ENCODE measurements around the gene SDK2. TPM values are rescaled to one million over a fixed set of nuclear protein-coding genes. Genes with fewer than 3 reads are reported as not detected.

Gene SDK2
- total and polyA plus RNA-seq, 7 experiments from 2014 or later = 0.64 to 14.1 (median 8.2) TPM

DNA sequence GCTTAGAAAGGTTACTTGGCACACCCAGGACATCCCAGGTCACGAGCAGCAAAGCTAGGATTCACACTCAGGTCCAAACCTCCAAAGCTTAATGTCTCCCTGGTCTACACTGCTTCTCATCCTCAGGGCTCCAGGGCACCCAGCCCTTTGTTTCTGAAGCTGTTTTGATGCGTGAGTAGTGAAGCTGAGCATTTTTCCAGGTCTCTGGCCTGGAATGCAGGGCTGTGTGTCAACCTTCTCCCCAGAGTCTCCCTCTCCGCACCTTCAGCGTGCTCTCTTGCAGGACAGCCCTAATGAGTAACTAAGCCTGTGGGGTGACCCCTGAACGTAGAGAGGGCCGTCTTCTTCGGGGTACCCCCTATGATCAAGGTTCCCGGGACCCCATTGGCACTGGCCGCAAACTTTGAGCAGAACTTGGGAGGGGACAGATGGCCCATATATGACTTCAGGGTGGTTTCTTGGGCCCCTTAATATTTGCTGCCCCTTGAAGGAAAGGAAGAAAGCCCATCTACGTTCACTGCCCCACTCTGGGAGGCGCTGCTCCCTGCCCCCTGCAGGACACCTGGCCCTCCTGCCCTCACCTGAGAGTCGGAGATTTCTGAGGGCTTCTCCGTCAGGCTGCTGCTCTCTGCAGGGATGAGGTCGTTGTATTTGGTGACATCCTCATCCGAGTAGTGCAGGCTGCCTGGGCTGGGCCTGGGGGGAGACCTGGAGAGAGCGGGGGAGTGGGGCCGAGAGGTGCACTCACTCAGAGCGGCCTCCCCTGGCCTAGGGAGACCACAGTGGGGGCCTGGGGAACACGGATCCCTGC lies 296.0 kb downstream of the SDK2 start:
- Mint-ChIP-seq H3K27ac (no peak overlapping the region), H3K4me1 (no peaks in the 10 kb centered on the region), H3K36me3 (peaks cover 0 to 15% (median 6%) of the 10 kb centered on the region in 5 donors), H3K27me3 (peaks cover 0 to 3% (median 0%) of the 10 kb centered on the region in 5 donors), H3K9me3 (peaks cover 0 to 4% (median 0%) of the 10 kb centered on the region in 11 donors), H3K4me3 (no peak overlapping the region)
- Histone ChIP-seq H3K4me3 (ENCODE audit: low read length) (no peak overlapping the region), H3K4me1 (ENCODE audit: control insufficient read depth in 2 of 2, insufficient read depth in 2 of 2, low read length in 2 of 2) (no peaks in the 10 kb centered on the region), H3K27ac (ENCODE audit: low read depth, low read length) (no peak overlapping the region), H3K27me3 (ENCODE audit: control insufficient read depth in 2 of 2, insufficient read depth in 2 of 2, low read length in 2 of 2) (no peaks in the 10 kb centered on the region), H3K9me3 (ENCODE audit: control insufficient read depth in 2 of 3, low read length in 3 of 3) (no peaks in the 10 kb centered on the region), H3K36me3 (ENCODE audit: control insufficient read depth in 2 of 3, insufficient read depth in 3 of 3, low read length in 3 of 3) (no peaks in the 10 kb centered on the region)
- POLR2A ChIA-PET = no interaction called here
- CTCF ChIA-PET = no interaction called here
- intact Hi-C loops (cut with micrococcal nuclease) = no loop called here
- no peak for DNase-seq
- ATAC-seq = no peak

DNA sequence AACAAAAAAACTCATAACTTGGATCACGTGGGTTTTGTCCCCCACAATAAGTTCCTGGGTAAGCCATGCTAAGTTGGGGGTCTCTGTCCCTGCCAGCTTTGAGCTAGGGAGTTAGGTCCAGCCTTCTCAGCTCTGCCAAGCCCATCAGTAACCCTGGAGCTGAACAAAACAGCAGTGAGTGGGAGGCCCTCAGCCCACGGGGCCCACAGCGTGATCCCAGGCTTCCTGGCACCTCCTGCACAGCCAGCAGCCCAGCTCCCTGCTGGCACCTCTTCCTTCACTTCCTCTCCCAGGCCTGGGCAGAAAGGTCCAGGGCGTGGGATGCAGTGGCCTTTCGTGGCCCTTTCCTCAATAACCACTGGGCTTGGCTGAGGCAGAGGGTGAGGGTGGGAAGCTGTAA lies 296.9 kb downstream of the SDK2 start:
- H3K36me3 ChIP-seq (ENCODE audit: control insufficient read depth in 2 of 3, insufficient read depth in 3 of 3, low read length in 3 of 3) = no peaks in the 10 kb centered on the region
- no peaks in the 10 kb centered on the region for H3K4me1 ChIP-seq (ENCODE audit: control insufficient read depth in 2 of 2, insufficient read depth in 2 of 2, low read length in 2 of 2)
- no peak overlapping the region for H3K27ac ChIP-seq (ENCODE audit: low read depth, low read length)
- H3K4me3 ChIP-seq (ENCODE audit: low read length) = no peak overlapping the region
- ChIA-PET CTCF (no interaction called here), POLR2A (no interaction called here)
- Mint-ChIP-seq H3K27ac (no peak overlapping the region), H3K36me3 (peaks cover 0 to 15% (median 6%) of the 10 kb centered on the region in 5 donors), H3K9me3 (peaks cover 0 to 4% (median 0%) of the 10 kb centered on the region in 11 donors), H3K4me3 (no peak overlapping the region), H3K4me1 (no peaks in the 10 kb centered on the region), H3K27me3 (peaks cover 0 to 3% (median 0%) of the 10 kb centered on the region in 5 donors)
- intact Hi-C loops (cut with micrococcal nuclease) = no loop called here
- no peaks in the 10 kb centered on the region for H3K27me3 ChIP-seq (ENCODE audit: control insufficient read depth in 2 of 2, insufficient read depth in 2 of 2, low read length in 2 of 2)
- H3K9me3 ChIP-seq (ENCODE audit: control insufficient read depth in 2 of 3, low read length in 3 of 3) = no peaks in the 10 kb centered on the region
- DNase-seq = no peak
- ATAC-seq = no peak

DNA sequence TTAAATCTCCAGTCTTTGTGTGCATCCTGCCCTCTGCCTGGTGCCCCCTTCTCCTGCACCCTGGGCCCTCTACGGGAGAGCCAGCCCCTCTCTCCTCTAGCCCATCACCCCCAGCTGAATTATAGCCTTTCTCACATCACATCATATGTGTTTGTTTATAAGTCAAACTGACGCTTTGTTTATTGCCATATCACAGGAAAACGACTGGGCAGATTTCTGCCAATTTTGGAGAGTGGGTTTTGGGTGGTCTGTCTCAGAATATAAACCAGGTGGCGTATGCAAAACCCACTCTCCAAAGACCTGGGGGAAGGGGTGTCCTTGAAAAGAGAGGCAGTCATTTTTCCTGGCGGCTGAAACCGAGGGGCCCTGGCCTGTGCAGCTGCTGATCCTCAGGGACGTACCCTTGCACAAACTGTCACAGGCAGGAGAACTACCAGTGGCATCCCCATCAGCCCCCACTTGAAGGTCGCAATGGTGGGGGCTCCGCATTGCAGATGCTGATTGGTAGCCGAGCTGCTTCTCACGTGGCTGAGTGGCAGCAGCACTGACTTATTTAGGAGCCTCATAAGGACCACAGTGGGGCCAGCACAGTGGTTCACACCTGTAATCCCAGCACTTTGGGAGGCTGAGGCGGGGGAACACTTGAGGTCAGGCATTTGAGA lies 297.6 kb downstream of the SDK2 start:
- Histone ChIP-seq H3K27me3 (ENCODE audit: control insufficient read depth in 2 of 2, insufficient read depth in 2 of 2, low read length in 2 of 2) (no peaks in the 10 kb centered on the region), H3K4me1 (ENCODE audit: control insufficient read depth in 2 of 2, insufficient read depth in 2 of 2, low read length in 2 of 2) (no peaks in the 10 kb centered on the region), H3K36me3 (ENCODE audit: control insufficient read depth in 2 of 3, insufficient read depth in 3 of 3, low read length in 3 of 3) (no peaks in the 10 kb centered on the region), H3K4me3 (ENCODE audit: low read length) (no peak overlapping the region), H3K9me3 (ENCODE audit: control insufficient read depth in 2 of 3, low read length in 3 of 3) (no peaks in the 10 kb centered on the region), H3K27ac (ENCODE audit: low read depth, low read length) (no peak overlapping the region)
- Mint-ChIP-seq H3K36me3 (peaks cover 0 to 11% (median 3%) of the 10 kb centered on the region in 5 donors), H3K4me1 (no peaks in the 10 kb centered on the region), H3K9me3 (peaks cover 0 to 3% (median 0%) of the 10 kb centered on the region in 11 donors), H3K27ac (no peak overlapping the region), H3K4me3 (no peak overlapping the region), H3K27me3 (peaks cover 0 to 3% (median 0%) of the 10 kb centered on the region in 5 donors)
- ATAC-seq = no peak
- DNase-seq = no peak
- intact Hi-C loops (cut with micrococcal nuclease) = no loop called here
- ChIA-PET CTCF (no interaction called here), POLR2A (no interaction called here)

DNA sequence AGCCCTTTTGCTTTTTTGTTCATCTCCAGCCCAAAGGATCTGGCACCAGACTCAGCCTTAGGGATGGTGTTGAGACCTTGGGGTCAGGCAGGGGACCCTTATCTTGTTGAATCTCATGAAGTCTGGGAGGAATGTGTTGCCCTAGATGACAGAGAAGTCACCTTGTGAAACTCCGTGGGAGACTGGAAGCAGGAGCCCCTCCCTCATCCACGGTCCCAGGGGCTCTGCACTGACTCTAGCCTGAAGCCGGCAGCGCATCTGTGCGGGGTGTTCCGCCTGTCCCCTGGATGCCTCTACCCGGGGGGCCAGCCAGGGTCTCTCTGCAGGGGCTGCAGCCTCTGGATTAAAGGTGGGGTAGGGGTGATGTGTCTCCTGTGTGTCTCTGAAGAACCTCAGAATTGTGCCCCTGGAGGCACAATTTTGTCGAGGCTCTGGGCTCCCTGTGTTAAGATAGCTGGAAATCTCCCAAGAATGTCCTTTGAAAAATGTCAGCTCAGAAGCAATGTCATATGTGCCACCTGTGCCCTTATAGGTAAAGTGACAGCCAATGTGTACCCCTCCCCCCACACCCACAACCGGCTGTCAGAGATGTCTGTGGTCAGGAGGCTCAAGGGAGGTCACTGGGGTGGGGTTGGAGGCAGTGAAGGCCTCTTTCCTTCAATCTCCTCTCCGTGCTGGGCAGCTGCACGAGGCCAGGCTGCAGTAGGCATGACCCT lies 300.3 kb downstream of the SDK2 start:
- H3K9me3 ChIP-seq (ENCODE audit: control insufficient read depth in 2 of 3, low read length in 3 of 3) = no peaks in the 10 kb centered on the region
- no peaks in the 10 kb centered on the region for H3K27me3 ChIP-seq (ENCODE audit: control insufficient read depth in 2 of 2, insufficient read depth in 2 of 2, low read length in 2 of 2)
- no peaks in the 10 kb centered on the region for H3K4me1 ChIP-seq (ENCODE audit: control insufficient read depth in 2 of 2, insufficient read depth in 2 of 2, low read length in 2 of 2)
- peaks cover 0 to 4% (median 0%) of the 10 kb centered on the region in 5 donors for H3K36me3 Mint-ChIP-seq
- ChIA-PET CTCF (interaction anchor here (0.6 kb wide), 1 partner anchor 537 kb away, joined by 3 read pairs; no protein-coding TSS in a partner anchor), POLR2A (no interaction called here)
- H3K27ac Mint-ChIP-seq = no peak overlapping the region
- H3K4me1 Mint-ChIP-seq = peaks cover 0 to 4% (median 0%) of the 10 kb centered on the region in 7 donors
- peaks cover 0 to 1% (median 0%) of the 10 kb centered on the region in 11 donors for H3K9me3 Mint-ChIP-seq
- intact Hi-C loops (cut with micrococcal nuclease) = no loop called here
- H3K27ac ChIP-seq (ENCODE audit: low read depth, low read length) = no peak overlapping the region
- ATAC-seq = no peak
- H3K36me3 ChIP-seq (ENCODE audit: control insufficient read depth in 2 of 3, insufficient read depth in 3 of 3, low read length in 3 of 3) = no peaks in the 10 kb centered on the region
- peaks cover 0 to 3% (median 0%) of the 10 kb centered on the region in 5 donors for H3K27me3 Mint-ChIP-seq
- DNase-seq = no peak
- no peak overlapping the region for H3K4me3 ChIP-seq (ENCODE audit: low read length)
- no peak overlapping the region for H3K4me3 Mint-ChIP-seq

DNA sequence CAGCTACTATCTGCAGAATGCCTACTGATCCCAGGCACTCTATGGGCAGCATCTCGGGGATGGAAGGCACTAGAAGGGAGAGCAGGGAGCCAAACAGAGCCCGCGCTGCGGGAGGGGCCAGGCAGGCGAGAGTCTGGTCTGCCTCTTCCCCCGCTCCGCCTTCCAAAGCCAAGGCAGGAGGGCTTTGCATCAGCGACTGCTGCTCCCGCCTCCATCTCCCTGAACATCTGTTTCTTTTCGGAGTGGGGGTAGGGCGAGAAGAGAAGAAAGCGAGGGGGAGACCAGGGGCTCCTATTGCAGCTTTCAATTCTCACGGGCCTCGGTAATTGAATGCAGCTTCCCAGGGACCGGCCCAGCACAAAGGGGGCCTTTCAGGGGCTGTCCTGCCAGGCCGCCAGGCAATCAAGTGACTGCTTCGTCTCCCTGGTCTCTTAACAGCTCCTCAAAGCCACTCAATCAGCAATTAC lies 301.0 kb downstream of the SDK2 start:
- no peak overlapping the region for H3K4me3 Mint-ChIP-seq
- Histone ChIP-seq H3K4me1 (ENCODE audit: control insufficient read depth in 2 of 2, insufficient read depth in 2 of 2, low read length in 2 of 2) (no peaks in the 10 kb centered on the region), H3K27ac (ENCODE audit: low read depth, low read length) (no peak overlapping the region), H3K36me3 (ENCODE audit: control insufficient read depth in 2 of 3, insufficient read depth in 3 of 3, low read length in 3 of 3) (no peaks in the 10 kb centered on the region), H3K27me3 (ENCODE audit: control insufficient read depth in 2 of 2, insufficient read depth in 2 of 2, low read length in 2 of 2) (no peaks in the 10 kb centered on the region), H3K9me3 (ENCODE audit: control insufficient read depth in 2 of 3, low read length in 3 of 3) (no peaks in the 10 kb centered on the region), H3K4me3 (ENCODE audit: low read length) (no peak overlapping the region)
- CTCF ChIA-PET = no interaction called here
- DNase-seq (no peak), ATAC-seq (no peak)
- intact Hi-C loops (cut with micrococcal nuclease) = no loop called here
- H3K27me3 Mint-ChIP-seq = peaks cover 0 to 3% (median 0%) of the 10 kb centered on the region in 5 donors
- peaks cover 0 to 11% (median 0%) of the 10 kb centered on the region in 5 donors for H3K36me3 Mint-ChIP-seq
- no peak overlapping the region for H3K27ac Mint-ChIP-seq
- H3K4me1 Mint-ChIP-seq = peaks cover 0 to 4% (median 0%) of the 10 kb centered on the region in 7 donors
- POLR2A ChIA-PET = no interaction called here
- peaks cover 0 to 1% (median 0%) of the 10 kb centered on the region in 11 donors for H3K9me3 Mint-ChIP-seq

DNA sequence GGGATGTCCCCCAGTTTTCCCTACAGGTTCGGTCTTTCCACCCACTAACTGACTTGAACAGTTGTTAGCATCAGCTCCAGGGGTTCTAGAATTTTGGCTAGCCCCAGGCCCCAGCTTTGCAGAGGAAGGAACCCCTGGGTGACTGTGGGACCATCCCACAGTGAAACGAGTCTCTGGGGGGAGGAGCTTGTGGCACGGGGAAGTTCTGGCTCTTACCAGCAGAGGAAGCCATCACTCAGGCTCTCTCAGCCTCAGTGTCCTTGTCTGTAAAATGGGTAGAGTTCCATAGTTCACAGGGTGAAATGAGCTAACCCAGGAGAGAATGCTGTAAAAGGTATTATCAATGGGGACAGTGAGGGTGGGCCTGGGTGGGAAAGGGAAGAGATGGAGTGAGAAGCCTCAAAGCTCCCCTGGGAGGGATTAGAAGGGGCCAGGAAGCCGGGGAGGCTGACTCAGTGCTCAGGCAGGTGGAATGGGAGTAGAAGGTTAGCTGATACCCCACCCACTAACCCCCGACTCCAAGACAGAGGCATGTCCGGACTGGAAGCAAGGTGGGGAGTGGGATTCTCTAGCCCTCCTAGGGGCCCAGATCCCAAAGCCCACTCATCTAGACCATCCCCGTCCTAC lies 301.6 kb downstream of the SDK2 start:
- DNase-seq (no peak), ATAC-seq (no peak)
- peaks cover 0 to 4% (median 0%) of the 10 kb centered on the region in 7 donors for H3K4me1 Mint-ChIP-seq
- H3K36me3 Mint-ChIP-seq = peaks cover 0 to 11% (median 0%) of the 10 kb centered on the region in 5 donors
- H3K27ac ChIP-seq (ENCODE audit: low read depth, low read length) = no peak overlapping the region
- ChIA-PET CTCF (no interaction called here), POLR2A (no interaction called here)
- H3K36me3 ChIP-seq (ENCODE audit: control insufficient read depth in 2 of 3, insufficient read depth in 3 of 3, low read length in 3 of 3) = no peaks in the 10 kb centered on the region
- intact Hi-C loops (cut with micrococcal nuclease) = no loop called here
- H3K27me3 Mint-ChIP-seq = peaks cover 0 to 3% (median 0%) of the 10 kb centered on the region in 5 donors
- H3K4me3 Mint-ChIP-seq = no peak overlapping the region
- H3K9me3 Mint-ChIP-seq = no peaks in the 10 kb centered on the region
- no peaks in the 10 kb centered on the region for H3K27me3 ChIP-seq (ENCODE audit: control insufficient read depth in 2 of 2, insufficient read depth in 2 of 2, low read length in 2 of 2)
- H3K4me1 ChIP-seq (ENCODE audit: control insufficient read depth in 2 of 2, insufficient read depth in 2 of 2, low read length in 2 of 2) = no peaks in the 10 kb centered on the region
- H3K27ac Mint-ChIP-seq = no peak overlapping the region
- no peak overlapping the region for H3K4me3 ChIP-seq (ENCODE audit: low read length)
- H3K9me3 ChIP-seq (ENCODE audit: control insufficient read depth in 2 of 3, low read length in 3 of 3) = no peaks in the 10 kb centered on the region

Measured in naive thymus-derived CD4-positive, alpha-beta T cell (primary cell).